Endothelial cell of umbilical vein (primary cell): ENCODE data around the gene COL4A1. TPM values are rescaled to one million over a fixed set of nuclear protein-coding genes. Genes with fewer than 3 reads are reported as not detected.

Experiments
- BruUV-seq: library from RNA; stranded (reverse); fragments of 400-500 nt; replicated peaks from 2 replicates; lab custom pipeline; 2021; lab: Mats Ljungman, UMichigan
- CTCF ChIA-PET: fragments of 300-600, 350-600 bp; sonication (Branson Sonifier 250); formaldehyde crosslinking; loops from one replicate; lab custom pipeline; 2021; ENCODE audit warnings: antibody characterized with exemption, inconsistent platforms; lab: Charles Lee
- POLR2A ChIA-PET: fragments of 300-600, 350-600 bp; sonication (Branson Sonifier 250); formaldehyde crosslinking; loops from one replicate; lab custom pipeline; 2021; ENCODE audit warnings: antibody characterized with exemption, inconsistent platforms; lab: Charles Lee
- DNase-seq: peaks from one replicate; pipeline ENCODE4 v3.0.0-alpha.2; 2011; ENCODE audit warnings: low read depth, low spot score
- FAIRE-seq: peaks from 2 replicates; lab custom pipeline; 2011; peaks lifted over from hg19 to GRCh38; lab: Jason Lieb, UNC
- H2AFZ ChIP-seq: 2 replicates; pipeline ENCODE4 v1.6.0; 2012; ENCODE audit warnings: low read depth, low read length, control low read depth, inconsistent platforms
- H3K27ac ChIP-seq: 2 replicates; pipeline ENCODE4 v1.5.1; 2011; ENCODE audit warnings: low read depth, mild to moderate bottlenecking, control low read depth, low read length, moderate library complexity; ENCODE audit not compliant: insufficient read depth
- H3K27me3 ChIP-seq, 2 experiments: 2 replicates each; pipeline versions ENCODE4 v1.6.0 to v1.6.1; 2011; ENCODE audit warnings: low read length in 2 of 2, mixed read lengths in 1 of 2; ENCODE audit not compliant: control insufficient read depth in 2 of 2, insufficient read depth in 2 of 2
- H3K36me3 ChIP-seq, 2 experiments: 2 replicates in 1 of 2; 3 replicates in 1 of 2; pipeline ENCODE4 v1.5.1; 2011; ENCODE audit warnings: low read length in 2 of 2, mild to moderate bottlenecking in 1 of 2, moderate library complexity in 1 of 2; ENCODE audit not compliant: control insufficient read depth in 2 of 2, insufficient read depth in 2 of 2; ENCODE audit errors: extremely low read depth in 1 of 2
- H3K4me1 ChIP-seq: 3 replicates; pipeline ENCODE4 v1.5.1; 2011; ENCODE audit warnings: mild to moderate bottlenecking, low read length; ENCODE audit not compliant: control insufficient read depth, insufficient read depth; ENCODE audit errors: extremely low read depth
- H3K4me2 ChIP-seq: 2 replicates; pipeline ENCODE4 v1.6.1; 2011; ENCODE audit warnings: low read length, control low read depth, mixed read lengths; ENCODE audit not compliant: insufficient read depth
- H3K4me3 ChIP-seq, 3 experiments: fragments of 200-600 bp in 1 of 3; sonication (generic), shearing (Covaris generic) in 1 of 3; replicated peaks in 1 of 3; 2 replicates each; pipeline ENCODE4 v1.5.1; 2011 to 2016; ENCODE audit warnings: control low read depth in 3 of 3, low read length in 3 of 3, mild to moderate bottlenecking in 2 of 3, inconsistent platforms in 1 of 3, low read depth in 1 of 3, moderate library complexity in 1 of 3; ENCODE audit not compliant: insufficient read depth in 1 of 3
- H3K79me2 ChIP-seq: 2 replicates; pipeline ENCODE4 v1.6.0; 2012; ENCODE audit warnings: low read length, inconsistent platforms; ENCODE audit not compliant: control insufficient read depth, insufficient read depth
- H3K9ac ChIP-seq: replicated peaks from 2 replicates; pipeline ENCODE3; 2011; ENCODE audit warnings: low read length, control low read depth; ENCODE audit not compliant: insufficient read depth; ENCODE audit errors: extremely low read depth
- H3K9me1 ChIP-seq: replicated peaks from 3 replicates; pipeline ENCODE4 v1.6.0; 2011; ENCODE audit warnings: mild to moderate bottlenecking, low read length; ENCODE audit not compliant: control insufficient read depth, insufficient read depth; ENCODE audit errors: extremely low read depth
- H3K9me3 ChIP-seq: replicated peaks from 2 replicates; pipeline ENCODE4 v1.5.1; 2012; ENCODE audit warnings: low read length, inconsistent platforms; ENCODE audit not compliant: control insufficient read depth, insufficient read depth
- H4K20me1 ChIP-seq: replicated peaks from 2 replicates; pipeline ENCODE3; 2011; ENCODE audit warnings: mild to moderate bottlenecking, low read length; ENCODE audit not compliant: control insufficient read depth, insufficient read depth; ENCODE audit errors: extremely low read depth
- EZH2 ChIP-seq: IDR thresholded peaks from 2 replicates; pipeline ENCODE4 v1.6.1; 2012; ENCODE audit warnings: borderline replicate concordance, low read depth, mild to moderate bottlenecking, moderate library complexity, low read length, inconsistent platforms; ENCODE audit not compliant: severe bottlenecking
- FOS ChIP-seq: IDR thresholded peaks from 2 replicates; pipeline ENCODE4 v1.6.1; 2011; ENCODE audit warnings: mild to moderate bottlenecking, low read length, moderate library complexity, borderline replicate concordance; ENCODE audit not compliant: insufficient read depth
- GATA2 ChIP-seq: IDR thresholded peaks from 2 replicates; pipeline ENCODE4 v1.7.0; 2011; ENCODE audit warnings: low read depth, mild to moderate bottlenecking, moderate library complexity, mixed read lengths, low read length; ENCODE audit not compliant: insufficient read length, insufficient read depth
- JUN ChIP-seq: IDR thresholded peaks from 2 replicates; pipeline ENCODE4 v1.6.1; 2011; ENCODE audit warnings: borderline replicate concordance, low read depth; ENCODE audit not compliant: insufficient read length, insufficient read depth
- MYC ChIP-seq: IDR thresholded peaks from one replicate; pipeline ENCODE4 v1.6.1; 2011; ENCODE audit warnings: mild to moderate bottlenecking, low read depth, low read length
- POLR2A ChIP-seq: IDR thresholded peaks from 2 replicates; pipeline ENCODE4 v1.6.1; 2012; ENCODE audit warnings: low read depth, mild to moderate bottlenecking, control low read depth, low read length
- POLR2AphosphoS5 ChIP-seq: IDR thresholded peaks from 2 replicates; pipeline ENCODE4 v1.6.1; 2012; ENCODE audit warnings: low read depth, mild to moderate bottlenecking, control low read depth, low read length, moderate library complexity; ENCODE audit not compliant: insufficient read depth
- dilution Hi-C: fragments of 300-500 bp; cut with MboI; formaldehyde crosslinking; loops from one replicate; pipeline ENCODE4 v1.15.0; 2019; ENCODE audit warnings: low sequenced_read_pairs; ENCODE audit not compliant: extremely low pct_ligation_motif_present
- intact Hi-C: fragments of 100-400 bp; cut with micrococcal nuclease; formaldehyde crosslinking; loops from one replicate; pipeline ENCODE4 v1.10.0; 2022
- polyA plus RNA-seq, 4 experiments: library from polyadenylated mRNA; depleted of rRNA in 3 of 4; stranded (reverse) in 3 of 4; unstranded in 1 of 4; fragments of >200 nt; gene quantifications; 2 replicates each; pipeline versions ENCODE4 v1.2.1 to v1.2.3, GENCODE V29; 2011 to 2012; ENCODE audit warnings: missing spikeins in 1 of 4
- total RNA-seq: library from RNA; stranded (reverse); gene quantifications from 2 replicates; pipeline ENCODE4 v1.2.3, GENCODE V29; 2021
- TF ChIP-seq, protein P1 (sequence below): IDR thresholded peaks from 2 replicates; pipeline ENCODE4 v1.6.1; 2011; ENCODE audit not compliant: insufficient read depth, insufficient read length
- TF ChIP-seq, protein P2 (sequence below), 2 donors: IDR thresholded peaks; 1 replicate in 1 of 2; 2 replicates in 1 of 2; pipeline ENCODE4 v1.5.1; 2011; ENCODE audit warnings: low read length in 2 of 2, mild to moderate bottlenecking in 2 of 2, moderate library complexity in 2 of 2, control low read depth in 1 of 2, inconsistent platforms in 1 of 2, low read depth in 1 of 2; ENCODE audit not compliant: insufficient read depth in 1 of 2; ENCODE audit errors: extremely low read depth in 1 of 2

The COL4A1 gene
- total and polyA plus RNA-seq, 2 donors (not counting 3 experiments of a cell fraction or from before 2014, with no cell fraction given) = 384 to 1,119 TPM

GRCh38 chr13:110270507-110270906 lies 36.5 kb downstream of the COL4A1 start:
- H3K27ac ChIP-seq = no peak overlapping the region

More at GRCh38 chr13:110270507-110270906, 36.5 kb downstream of the COL4A1 start:
- Histone ChIP-seq H2AFZ (no peak overlapping the region), H3K4me3 (no peak overlapping the region), H3K36me3 (peaks cover 6 to 8% of the 10 kb centered on the region in 2 experiments), H3K9me3 (no peaks in the 10 kb centered on the region), H3K9me1 (no peaks in the 10 kb centered on the region), H3K27me3 (no peaks in the 10 kb centered on the region), H3K9ac (no peak overlapping the region), H3K4me2 (no peak overlapping the region), H3K79me2 (peaks cover 52% of the 10 kb centered on the region), H3K4me1 (peaks cover 20% of the 10 kb centered on the region), H4K20me1 (peaks cover 15% of the 10 kb centered on the region)
- CTCF ChIA-PET = interaction anchor here (1.0 kb wide), 1 partner anchor 11 kb away, joined by 3 read pairs; no protein-coding TSS in a partner anchor
- FAIRE-seq = no peak
- intact Hi-C loops (no loop called here), dilution Hi-C loops (no loop called here)
- TF ChIP-seq JUN = no peak
- no peak for TF ChIP-seq EZH2
- no peak for TF ChIP-seq FOS
- TF ChIP-seq GATA2 = no peak
- no peak for TF ChIP-seq POLR2AphosphoS5
- TF ChIP-seq, protein P1, sequence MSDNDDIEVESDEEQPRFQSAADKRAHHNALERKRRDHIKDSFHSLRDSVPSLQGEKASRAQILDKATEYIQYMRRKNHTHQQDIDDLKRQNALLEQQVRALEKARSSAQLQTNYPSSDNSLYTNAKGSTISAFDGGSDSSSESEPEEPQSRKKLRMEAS = no peak
- TF ChIP-seq, protein P2, sequence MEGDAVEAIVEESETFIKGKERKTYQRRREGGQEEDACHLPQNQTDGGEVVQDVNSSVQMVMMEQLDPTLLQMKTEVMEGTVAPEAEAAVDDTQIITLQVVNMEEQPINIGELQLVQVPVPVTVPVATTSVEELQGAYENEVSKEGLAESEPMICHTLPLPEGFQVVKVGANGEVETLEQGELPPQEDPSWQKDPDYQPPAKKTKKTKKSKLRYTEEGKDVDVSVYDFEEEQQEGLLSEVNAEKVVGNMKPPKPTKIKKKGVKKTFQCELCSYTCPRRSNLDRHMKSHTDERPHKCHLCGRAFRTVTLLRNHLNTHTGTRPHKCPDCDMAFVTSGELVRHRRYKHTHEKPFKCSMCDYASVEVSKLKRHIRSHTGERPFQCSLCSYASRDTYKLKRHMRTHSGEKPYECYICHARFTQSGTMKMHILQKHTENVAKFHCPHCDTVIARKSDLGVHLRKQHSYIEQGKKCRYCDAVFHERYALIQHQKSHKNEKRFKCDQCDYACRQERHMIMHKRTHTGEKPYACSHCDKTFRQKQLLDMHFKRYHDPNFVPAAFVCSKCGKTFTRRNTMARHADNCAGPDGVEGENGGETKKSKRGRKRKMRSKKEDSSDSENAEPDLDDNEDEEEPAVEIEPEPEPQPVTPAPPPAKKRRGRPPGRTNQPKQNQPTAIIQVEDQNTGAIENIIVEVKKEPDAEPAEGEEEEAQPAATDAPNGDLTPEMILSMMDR (IDR thresholded peaks at IDR 0.05; ENCODE audit: extremely low read depth in 1 of 2, insufficient read depth in 1 of 2, low read depth in 1 of 2, low read length in 2 of 2) = no peak
- TF ChIP-seq POLR2A = no peak
- no peak for TF ChIP-seq MYC
- BruUV-seq = no TSS peak
- DNase-seq = no peak
- POLR2A ChIA-PET = no interaction called here
